Measurements from ENCODE around the gene B4GALT1. TPM values are rescaled to one million over a fixed set of nuclear protein-coding genes. Genes with fewer than 3 reads are reported as not detected.
A peak's percentile ranks its signal among the peaks of the same experiment; 100 is the strongest.

Gene B4GALT1
- total RNA-seq, 1 donor from 2014 or later, result 37.1 TPM

DNA sequence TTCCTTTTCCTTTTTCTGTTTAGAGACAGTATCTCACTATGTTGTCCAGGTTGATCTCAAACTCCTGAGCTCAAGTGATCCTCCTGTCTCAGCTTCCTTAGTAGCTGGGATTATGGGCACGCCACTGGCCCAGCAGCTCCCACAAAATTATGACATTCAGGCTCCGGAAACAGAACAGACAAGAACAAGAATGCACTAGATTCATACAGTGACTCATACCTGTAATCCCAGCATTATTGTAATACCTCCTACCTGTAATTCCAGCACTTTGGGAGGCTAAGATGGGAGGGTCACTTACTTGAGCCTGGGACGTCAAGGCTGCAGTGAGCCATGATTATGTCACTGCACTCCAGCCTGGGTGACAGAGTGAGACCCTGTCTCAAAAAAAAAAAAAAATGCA is 26.7 kb upstream of the B4GALT1 start:
- Histone ChIP-seq H3K36me3 (no peaks in the 10 kb centered on the region), H3K4me1 (peaks cover 36% of the 10 kb centered on the region), H3K27me3 (ENCODE audit: low read depth) (no peaks in the 10 kb centered on the region), H3K4me3 (no peak overlapping the region), H3K9me3 (replicated peaks) (no peaks in the 10 kb centered on the region), H3K27ac (replicated peaks) (no peak overlapping the region)
- TF ChIP-seq, protein P1, sequence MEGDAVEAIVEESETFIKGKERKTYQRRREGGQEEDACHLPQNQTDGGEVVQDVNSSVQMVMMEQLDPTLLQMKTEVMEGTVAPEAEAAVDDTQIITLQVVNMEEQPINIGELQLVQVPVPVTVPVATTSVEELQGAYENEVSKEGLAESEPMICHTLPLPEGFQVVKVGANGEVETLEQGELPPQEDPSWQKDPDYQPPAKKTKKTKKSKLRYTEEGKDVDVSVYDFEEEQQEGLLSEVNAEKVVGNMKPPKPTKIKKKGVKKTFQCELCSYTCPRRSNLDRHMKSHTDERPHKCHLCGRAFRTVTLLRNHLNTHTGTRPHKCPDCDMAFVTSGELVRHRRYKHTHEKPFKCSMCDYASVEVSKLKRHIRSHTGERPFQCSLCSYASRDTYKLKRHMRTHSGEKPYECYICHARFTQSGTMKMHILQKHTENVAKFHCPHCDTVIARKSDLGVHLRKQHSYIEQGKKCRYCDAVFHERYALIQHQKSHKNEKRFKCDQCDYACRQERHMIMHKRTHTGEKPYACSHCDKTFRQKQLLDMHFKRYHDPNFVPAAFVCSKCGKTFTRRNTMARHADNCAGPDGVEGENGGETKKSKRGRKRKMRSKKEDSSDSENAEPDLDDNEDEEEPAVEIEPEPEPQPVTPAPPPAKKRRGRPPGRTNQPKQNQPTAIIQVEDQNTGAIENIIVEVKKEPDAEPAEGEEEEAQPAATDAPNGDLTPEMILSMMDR (IDR thresholded peaks at IDR 0.05; ENCODE audit: borderline replicate concordance), result no peak
- intact Hi-C loops (cut with micrococcal nuclease), result no loop called here
- DNase-seq, result no peak

DNA sequence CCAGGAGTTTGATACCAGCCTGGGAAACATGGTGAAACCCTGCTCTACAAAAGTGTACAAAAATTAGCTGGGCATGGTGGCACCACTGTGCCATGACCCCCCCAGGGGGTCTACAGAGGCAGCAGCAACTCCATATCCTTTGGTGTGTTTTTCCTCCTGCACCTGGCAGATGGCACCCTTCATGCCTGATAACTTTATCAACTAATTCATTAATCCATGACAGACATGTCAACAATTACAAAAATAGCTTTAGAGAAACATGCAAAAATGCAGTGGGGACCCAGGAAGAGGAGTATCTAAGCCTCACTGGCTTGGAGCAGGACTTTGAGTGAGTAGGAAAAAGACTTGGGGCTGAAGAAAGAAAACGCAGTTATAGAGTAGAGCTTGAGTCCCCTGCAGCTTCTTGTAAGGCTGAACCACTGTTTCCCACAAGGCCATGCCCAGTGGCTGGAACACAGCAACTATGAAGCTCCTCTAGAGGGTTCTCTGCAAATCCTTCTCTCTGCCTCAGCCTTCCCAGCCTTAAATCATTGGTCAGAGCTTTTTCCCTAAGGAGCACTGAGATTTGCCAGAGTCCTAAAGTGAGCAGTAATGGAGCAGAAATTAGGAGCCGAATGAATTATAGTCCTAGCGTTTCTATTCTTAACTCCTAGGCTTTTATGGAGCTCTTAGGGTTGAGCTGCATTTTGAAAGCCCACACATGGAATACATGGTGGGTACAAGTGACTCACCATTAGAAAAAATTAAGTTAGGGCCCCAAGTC is 25.5 kb upstream of the B4GALT1 start:
- no peaks in the 10 kb centered on the region for H3K27me3 ChIP-seq (ENCODE audit: low read depth)
- intact Hi-C loops (cut with micrococcal nuclease), result no loop called here
- no peaks in the 10 kb centered on the region for H3K9me3 ChIP-seq (replicated peaks)
- TF ChIP-seq, protein P1 (IDR thresholded peaks at IDR 0.05; ENCODE audit: borderline replicate concordance), result no peak
- H3K27ac ChIP-seq (replicated peaks), result no peak overlapping the region
- DNase-seq, result no peak
- H3K36me3 ChIP-seq, result no peaks in the 10 kb centered on the region
- no peak overlapping the region for H3K4me3 ChIP-seq
- H3K4me1 ChIP-seq, result peaks cover 39% of the 10 kb centered on the region

DNA sequence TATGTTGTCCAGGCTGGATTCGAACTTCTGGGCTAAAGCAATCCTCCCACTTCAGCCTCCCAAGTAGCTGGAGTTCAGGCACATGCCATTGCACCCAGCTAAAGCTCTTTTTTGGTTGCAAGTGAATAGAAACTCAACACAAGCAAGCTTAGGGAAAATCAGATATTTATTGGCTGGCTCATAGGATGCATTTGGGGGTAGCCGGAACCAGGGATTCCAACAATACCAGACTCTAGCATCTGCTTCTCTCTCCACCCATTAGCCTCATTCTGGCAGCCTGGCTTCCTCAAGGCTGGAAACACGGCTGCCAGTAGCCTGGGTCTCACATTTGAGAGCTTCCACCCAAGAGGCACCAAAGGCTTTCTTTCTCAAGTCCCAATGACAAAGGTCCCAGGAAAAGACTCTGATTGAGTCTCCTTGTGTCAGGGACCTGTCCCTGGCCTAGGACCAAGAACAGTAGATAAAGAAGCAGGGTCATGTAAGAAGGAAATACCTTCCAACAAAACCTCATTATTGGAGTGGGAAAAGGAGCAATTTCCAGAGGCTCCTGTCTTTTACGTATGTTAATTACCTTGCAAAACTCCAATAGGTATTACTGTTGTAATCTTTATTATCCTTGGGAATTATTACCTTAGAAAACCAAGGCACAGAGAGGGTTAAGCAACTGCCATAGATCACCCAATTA is 23.0 kb upstream of the B4GALT1 start:
- Histone ChIP-seq H3K9me3 (replicated peaks) (no peaks in the 10 kb centered on the region), H3K27ac (replicated peaks) (no peak overlapping the region), H3K4me3 (no peak overlapping the region), H3K36me3 (no peaks in the 10 kb centered on the region), H3K4me1 (peaks cover 55% of the 10 kb centered on the region), H3K27me3 (ENCODE audit: low read depth) (no peaks in the 10 kb centered on the region)
- no peak for DNase-seq
- TF ChIP-seq, protein P1 (IDR thresholded peaks at IDR 0.05; ENCODE audit: borderline replicate concordance), result no peak
- intact Hi-C loops (cut with micrococcal nuclease), result no loop called here

DNA sequence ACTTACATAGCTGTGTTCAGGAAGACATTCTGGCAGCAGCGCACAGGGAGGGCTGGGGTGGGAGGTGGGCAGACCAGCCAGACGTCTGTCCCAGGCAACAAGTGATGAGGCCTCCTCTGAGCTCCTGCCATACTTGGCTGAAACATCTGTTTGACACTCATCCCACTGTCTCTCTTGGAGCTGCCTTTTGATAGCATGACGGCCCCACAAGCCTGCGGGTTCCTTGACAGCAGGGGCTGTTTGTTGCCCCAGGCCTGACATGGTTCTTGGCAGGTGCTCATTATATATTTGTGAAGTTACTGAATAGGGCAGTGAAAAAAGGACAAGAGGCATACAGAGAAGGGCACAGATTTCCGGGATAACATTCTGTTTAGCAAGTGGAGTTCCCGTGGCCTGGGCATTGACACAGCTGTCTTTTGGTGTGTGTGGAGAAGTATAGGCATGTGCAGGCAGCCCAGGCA is 22.2 kb upstream of the B4GALT1 start:
- H3K27ac ChIP-seq (replicated peaks), result no peak overlapping the region
- no peak for DNase-seq
- H3K4me3 ChIP-seq, result no peak overlapping the region
- intact Hi-C loops (cut with micrococcal nuclease), result no loop called here
- TF ChIP-seq, protein P1 (IDR thresholded peaks at IDR 0.05; ENCODE audit: borderline replicate concordance), result no peak
- H3K9me3 ChIP-seq (replicated peaks), result no peaks in the 10 kb centered on the region
- H3K36me3 ChIP-seq, result no peaks in the 10 kb centered on the region
- H3K4me1 ChIP-seq, result peaks cover 63% of the 10 kb centered on the region
- H3K27me3 ChIP-seq (ENCODE audit: low read depth), result no peaks in the 10 kb centered on the region

DNA sequence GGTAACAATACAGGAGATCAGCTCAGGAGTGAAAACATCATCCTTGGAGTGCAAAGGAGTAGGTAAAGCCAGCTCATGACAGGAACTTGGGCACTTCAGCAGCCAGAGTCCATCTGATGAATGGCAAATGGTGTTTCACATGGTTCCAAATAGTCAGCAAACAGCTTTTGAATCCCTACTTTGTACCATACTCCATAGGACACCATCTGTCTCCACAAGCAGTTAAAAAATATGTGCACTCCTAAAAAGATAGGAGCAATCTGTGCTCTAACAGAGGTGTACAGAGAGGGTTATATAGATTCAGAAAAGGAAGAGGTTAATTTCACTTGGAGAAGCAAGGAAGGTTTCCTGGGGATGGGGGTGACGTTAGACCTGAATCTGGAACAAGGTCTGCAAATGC is 21.6 kb upstream of the B4GALT1 start:
- H3K4me3 ChIP-seq, result no peak overlapping the region
- DNase-seq, result no peak
- peaks cover 65% of the 10 kb centered on the region for H3K4me1 ChIP-seq
- H3K27me3 ChIP-seq (ENCODE audit: low read depth), result no peaks in the 10 kb centered on the region
- no peaks in the 10 kb centered on the region for H3K9me3 ChIP-seq (replicated peaks)
- TF ChIP-seq, protein P1 (IDR thresholded peaks at IDR 0.05; ENCODE audit: borderline replicate concordance), result no peak
- H3K27ac ChIP-seq (replicated peaks), result peak overlapping the region; percentile 81
- H3K36me3 ChIP-seq, result no peaks in the 10 kb centered on the region
- intact Hi-C loops (cut with micrococcal nuclease), result no loop called here

Data from left ventricle myocardium inferior (tissue), 1 donor.